Fibroblast of skin of back (primary cell): Measurements from ENCODE around the gene TPPP2.
A peak's percentile ranks its signal among the peaks of the same experiment; 100 is the strongest.

Source experiments
- DNase-seq: peaks from one replicate; pipeline ENCODE4 v3.0.0-alpha.2; 2013

The TPPP2 gene

DNA sequence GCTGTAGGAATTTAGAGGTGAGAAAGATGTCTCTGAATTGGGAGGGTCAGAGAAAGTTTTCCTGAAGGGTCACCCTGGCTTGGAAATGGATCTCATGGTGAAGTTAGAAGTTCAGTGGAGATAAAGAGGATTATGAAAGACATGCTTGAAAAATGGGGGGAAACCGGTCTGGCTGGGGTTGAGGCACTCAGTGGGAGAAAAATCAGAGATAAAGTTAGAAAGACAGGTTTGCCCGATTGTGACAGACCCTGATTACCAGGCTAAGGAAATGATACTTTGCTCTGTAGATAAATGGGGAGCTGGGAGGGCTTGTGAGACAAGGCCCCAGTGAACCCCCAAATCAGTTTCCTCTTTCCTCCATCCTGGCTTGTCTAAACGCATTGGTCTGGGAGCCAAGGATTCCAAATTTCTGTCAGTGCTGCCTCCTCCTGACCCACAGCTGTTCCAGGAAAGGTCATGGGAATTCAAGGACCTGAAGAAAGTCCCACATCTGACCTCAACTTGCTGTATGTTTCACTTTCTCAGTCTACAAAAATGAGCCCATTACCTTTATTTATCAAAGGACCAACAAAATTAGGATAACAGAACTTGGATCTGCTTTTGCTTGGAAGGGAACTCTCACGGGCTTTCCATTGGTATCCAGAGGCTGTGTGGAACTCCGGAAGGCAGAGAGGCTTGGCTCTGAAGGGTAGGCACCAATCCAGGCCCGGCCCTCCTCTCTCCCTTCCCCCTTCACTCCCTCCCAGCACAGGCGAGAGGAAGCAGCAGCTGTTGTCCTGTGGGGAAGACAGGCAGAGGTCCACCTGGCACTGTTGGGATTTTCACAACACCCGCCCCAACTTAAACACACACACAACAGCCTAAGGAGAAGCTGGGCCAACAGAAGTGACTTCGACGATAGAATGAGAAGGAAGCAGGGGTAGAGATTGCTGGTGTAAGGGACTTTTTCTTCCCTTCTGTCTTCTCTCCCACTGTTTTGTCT is 8.7 kb downstream of the TPPP2 start:
- DNase-seq: peak; percentile 25

DNA sequence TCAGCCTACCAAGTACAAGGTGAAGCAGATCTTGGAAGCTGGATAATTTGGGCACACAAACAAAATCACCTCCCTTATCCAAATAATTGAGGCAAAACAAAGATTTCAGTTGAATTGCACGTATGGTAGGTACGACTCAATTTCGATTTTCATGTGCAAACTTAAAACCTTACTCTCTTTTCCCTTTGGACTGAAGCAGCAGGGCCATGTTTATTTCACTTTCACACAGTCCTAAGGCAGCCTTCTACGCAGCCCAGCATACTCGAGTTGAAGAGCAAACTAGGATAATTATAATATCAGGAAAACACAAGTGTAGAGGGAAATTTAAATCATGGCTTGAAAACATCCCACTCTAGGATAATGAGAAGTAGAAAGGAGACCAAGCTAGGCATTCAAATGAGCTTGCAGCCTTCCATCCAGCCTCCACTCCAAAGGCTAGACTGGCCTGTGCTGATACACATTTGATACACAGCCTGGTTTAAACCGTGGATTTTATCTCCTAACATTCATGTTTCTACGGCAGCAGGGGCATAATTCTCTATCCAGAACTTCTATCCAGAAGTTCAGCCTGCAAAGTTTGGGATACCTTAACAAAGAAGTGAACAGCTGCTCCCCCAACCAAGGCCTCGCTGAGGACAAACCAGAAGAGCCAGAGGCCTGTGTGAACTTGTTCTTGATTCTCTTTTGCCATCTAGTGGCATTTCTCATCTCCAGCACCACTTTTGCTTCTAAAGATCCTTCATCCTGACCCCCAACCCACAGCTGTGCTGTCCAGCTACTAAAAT is 9.8 kb downstream of the TPPP2 start:
- DNase-seq: peak; percentile 61

DNA sequence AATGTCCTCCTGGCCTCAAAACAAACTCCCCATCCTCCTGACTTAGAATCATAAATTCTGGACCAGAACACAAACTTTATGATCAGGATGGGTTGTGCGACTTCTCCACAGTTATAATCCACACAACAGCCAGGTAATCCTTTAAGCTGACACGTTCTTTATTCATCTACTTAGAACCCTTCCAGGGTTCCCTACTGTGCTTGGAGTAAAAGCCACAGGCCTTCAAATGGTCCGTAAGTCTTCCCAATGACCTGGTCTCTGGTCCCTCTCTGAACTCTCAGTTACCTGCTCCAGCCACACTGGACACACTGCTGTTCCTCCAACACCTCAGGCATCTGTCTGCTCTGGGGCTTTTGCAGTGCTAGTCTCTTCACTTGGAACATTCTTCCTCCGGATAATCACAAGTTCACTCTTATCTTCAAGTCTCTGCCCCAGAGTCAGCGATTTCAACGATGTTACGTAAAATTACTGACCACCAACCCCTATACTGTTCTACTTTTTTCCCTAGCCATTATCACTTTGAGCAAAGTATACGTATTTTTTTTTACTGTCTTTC is 10.4 kb downstream of the TPPP2 start:
- DNase-seq: no peak

DNA sequence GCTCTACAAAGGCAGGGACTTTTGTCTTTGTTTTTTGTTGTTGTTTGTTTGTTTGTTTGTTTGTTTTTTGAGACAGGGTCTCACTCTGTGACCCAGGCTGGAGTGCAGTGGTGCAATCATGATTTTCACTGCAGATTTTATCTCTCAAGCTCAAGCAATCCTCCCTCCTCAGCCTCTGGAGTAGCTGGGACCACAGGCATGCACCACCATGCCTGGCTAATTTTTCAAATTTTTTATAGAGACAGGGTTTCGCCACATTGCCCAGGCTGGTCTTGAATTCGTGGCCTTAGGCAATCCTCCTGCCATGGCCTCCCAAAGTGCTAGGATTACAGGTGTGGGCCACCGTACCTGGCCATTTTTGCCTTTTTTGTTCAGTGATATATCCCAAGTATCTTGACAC is 10.9 kb downstream of the TPPP2 start:
- DNase-seq: peak; percentile 12

DNA sequence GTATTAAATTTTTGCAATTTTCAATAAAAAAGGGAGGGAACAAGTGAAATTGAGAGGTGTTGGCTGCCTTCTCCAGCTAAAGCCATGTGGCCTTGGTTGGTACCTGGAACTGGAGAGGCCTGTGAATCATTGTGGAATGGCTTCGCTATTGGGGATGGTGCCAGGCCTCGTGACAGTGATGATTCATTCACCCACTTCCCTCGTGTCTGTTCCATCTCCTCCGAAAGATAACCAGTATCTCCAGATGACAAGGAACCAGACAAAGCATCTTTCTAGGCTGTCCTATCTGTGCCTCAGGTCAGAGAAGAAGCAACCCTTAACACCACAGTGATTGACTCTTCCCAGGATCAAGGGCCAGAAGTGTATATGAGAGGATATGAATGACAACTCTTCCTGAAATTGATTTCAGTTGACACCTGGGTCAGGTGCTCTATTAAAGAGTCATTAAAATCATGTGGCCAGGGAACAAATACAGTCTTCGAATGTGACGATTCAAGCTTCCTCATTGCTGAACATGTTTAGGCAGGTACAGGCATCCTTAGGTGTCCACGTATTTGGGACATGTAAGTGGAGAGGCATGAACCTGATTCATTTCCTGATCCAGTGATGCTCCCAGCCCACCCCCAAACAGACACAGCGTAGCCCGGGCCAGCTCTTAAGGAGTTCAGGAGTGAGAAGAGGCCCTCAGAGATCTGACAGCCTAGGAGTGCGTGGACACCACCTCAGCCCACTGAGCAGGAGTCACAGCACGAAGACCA is 11.8 kb downstream of the TPPP2 start, which contains the start of gene RNASE7:
Gene RNASE7, plus strand, starts transcription at position 687 of the 758 bp plus-strand sequence. CDS start 631 bp downstream, outside the sequence.
- DNase-seq: peak; percentile 26

DNA sequence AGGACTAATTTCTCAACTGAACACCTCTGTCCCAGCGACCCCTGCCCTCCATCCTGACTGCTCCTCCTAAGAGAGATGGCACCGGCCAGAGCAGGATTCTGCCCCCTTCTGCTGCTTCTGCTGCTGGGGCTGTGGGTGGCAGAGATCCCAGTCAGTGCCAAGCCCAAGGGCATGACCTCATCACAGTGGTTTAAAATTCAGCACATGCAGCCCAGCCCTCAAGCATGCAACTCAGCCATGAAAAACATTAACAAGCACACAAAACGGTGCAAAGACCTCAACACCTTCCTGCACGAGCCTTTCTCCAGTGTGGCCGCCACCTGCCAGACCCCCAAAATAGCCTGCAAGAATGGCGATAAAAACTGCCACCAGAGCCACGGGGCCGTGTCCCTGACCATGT is 12.9 kb downstream of the TPPP2 start:
- DNase-seq: no peak

- no peak for DNase-seq
Measured at GRCh38 chr14:21043387-21043973, 13.5 kb downstream of the TPPP2 start.

DNA sequence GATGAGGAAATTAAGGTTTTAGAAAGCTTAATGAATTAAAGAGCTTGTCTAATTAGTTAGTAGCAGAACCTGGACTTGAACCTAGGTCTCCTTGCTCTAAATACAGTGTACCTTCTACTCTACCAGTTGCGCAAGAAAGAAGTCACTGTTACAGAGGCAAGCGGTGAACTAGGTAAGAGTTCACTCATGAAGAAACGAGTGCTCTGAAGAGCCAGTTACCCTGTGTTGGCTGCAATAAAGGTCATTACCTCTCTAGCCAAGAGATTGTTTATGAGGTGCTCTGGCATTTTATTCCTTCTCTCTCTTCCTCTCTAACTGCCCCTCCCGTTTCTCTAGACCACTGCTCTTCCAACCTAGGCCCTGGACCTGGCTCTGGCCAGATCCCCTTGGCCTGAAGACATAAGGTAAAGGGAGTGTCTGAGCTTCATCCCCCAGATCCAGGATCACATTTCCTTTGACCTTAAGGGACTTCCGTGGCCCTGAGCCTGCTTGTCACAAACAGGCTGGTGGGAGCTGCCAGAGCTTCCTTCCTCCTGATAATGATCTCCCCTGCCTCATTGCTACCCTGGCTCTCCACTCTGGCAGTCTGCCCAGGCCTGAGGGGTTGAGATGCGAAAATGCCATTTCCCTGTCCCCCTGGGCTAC is 14.1 kb downstream of the TPPP2 start:
- DNase-seq: no peak

GRCh38 chr14:21047378-21047781 is 17.4 kb downstream of the TPPP2 start:
- DNase-seq: peak; percentile 38

DNA sequence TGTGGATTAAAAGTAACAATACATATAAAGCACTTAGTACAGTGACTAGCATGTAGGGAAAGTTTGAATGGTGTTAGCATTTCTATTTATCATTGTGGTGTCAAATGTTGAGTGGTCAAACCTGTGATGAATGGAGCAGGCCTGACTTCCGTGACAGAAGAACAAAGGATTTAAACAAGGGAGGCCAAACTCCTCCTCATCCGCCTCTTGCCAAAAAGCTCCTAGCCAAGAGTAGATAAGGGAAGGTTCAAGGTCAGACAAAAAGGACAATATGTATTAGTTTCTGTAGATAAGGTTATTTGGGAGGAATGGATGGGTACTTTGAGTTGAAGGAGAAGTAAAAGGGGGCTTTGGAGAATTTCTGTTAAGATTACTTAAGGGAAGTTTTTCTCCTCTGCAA is 18.6 kb downstream of the TPPP2 start:
- no peak for DNase-seq

DNA sequence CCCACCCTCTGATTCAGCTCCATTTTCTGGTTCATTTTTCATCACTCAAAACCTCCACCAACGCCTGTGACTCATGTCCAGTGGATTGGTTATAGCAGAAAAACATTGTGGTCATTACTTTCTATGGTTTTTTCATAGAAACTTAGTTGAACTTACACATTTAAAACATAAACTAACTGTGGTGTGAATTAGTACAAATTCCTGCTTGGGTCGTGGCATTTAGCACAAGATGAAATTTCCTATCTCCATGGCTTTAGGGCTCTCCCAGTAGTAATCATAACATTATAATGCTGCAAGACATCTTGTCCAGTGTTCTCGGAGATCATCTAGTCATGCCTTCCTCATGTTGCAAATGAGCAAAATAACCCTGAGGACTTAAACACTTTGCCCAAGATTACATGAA is 19.3 kb downstream of the TPPP2 start:
- peak; percentile 56 for DNase-seq

GRCh38 chr14:21050597-21050996 is 20.6 kb downstream of the TPPP2 start:
- no peak for DNase-seq

- DNase-seq: no peak
Measured at GRCh38 chr14:21053184-21054122, 23.4 kb downstream of the TPPP2 start.

DNA sequence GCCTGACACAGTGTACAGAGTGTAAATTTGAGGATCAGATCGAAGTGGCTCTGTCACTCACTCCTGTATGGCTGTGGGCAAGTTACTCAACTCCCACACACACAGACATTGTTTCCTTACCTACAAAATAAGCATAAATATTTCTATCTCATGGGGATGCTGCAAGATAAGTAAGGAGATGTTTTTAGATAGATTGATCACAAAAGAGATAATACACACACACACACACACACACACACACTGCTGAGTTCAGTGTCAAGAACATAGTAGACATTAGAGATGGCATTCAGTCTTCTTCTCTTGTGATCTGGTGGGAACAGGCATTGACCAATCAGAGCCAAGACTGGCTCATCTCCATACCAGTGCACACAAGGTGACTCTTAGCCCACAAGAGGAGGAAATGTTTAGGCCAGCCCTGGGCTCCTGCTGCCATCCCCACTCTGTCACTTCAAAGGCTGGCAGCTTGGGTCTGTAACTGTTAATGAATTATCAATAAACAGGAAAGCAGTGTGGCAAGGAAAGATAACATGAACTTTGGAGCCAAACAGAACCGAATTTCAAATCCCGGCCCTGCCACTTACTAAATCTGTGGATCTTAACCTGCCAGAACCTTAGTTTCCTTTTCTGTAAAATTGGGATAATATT is 24.2 kb downstream of the TPPP2 start:
- no peak for DNase-seq

- no peak for DNase-seq
Measured at GRCh38 chr14:21054768-21055145, 24.7 kb downstream of the TPPP2 start.

- DNase-seq: no peak
Measured at GRCh38 chr14:21055432-21056117, 25.6 kb downstream of the TPPP2 start.

DNA sequence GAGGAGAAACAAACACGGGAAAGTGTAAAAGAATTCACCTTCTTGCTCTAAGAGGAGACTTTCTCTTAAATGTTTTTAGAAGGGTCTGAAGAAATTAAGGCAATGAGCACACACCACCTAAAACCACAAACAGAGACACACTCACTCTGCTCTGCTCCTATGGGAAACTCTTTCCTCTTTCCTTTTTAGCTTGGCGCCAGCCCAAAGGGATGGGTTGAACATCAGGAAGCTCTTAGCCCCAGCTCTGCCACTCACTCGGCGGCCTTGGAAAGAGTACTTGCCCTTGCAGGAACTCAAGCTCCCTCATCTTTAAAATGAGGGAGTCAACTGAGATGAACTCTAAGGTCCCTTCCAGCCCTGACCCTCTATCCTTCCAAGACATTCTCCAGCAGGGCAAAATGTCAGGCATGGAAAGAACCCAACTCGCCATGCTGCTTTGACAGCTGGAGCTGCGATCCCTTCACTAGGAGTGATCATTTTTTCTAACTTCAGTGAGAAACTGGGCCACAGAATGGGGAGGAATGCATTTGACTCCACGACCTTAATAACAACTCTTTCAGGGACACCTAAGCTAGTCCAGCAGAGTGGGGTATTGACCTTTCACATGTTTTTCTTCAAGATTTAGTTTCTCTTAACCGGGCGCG is 26.6 kb downstream of the TPPP2 start:
- DNase-seq: peak; percentile 60
